Mesenchymal stem cell (in vitro differentiated cells and primary cell): ENCODE measurements around the gene DHRS7.
A peak's percentile ranks its signal among the peaks of the same experiment; 100 is the strongest.

Source experiments
- DNase-seq: peaks from one replicate; pipeline ENCODE4 v3.0.0-alpha.2; 2013
- H2AFZ ChIP-seq: one replicate; pipeline ENCODE4 v1.6.1; 2013; ENCODE audit warnings: low read depth, mild to moderate bottlenecking, control low read depth, inconsistent platforms, low read length, moderate library complexity
- H2AK5ac ChIP-seq: 2 replicates; pipeline ENCODE4 v1.6.1; 2013; ENCODE audit warnings: low read length, moderate library complexity, mild to moderate bottlenecking, inconsistent platforms; ENCODE audit not compliant: severe bottlenecking
- H2BK120ac ChIP-seq: one replicate; pipeline ENCODE4 v1.6.1; 2013; ENCODE audit warnings: low read depth, mild to moderate bottlenecking, inconsistent platforms, low read length, moderate library complexity
- H2BK12ac ChIP-seq, 2 experiments: one replicate each; pipeline ENCODE4 v1.6.1; 2013; ENCODE audit warnings: inconsistent platforms in 2 of 2, low read length in 2 of 2, mild to moderate bottlenecking in 2 of 2, moderate library complexity in 2 of 2, control low read depth in 1 of 2
- H2BK15ac ChIP-seq: one replicate; pipeline ENCODE4 v1.6.1; 2013; ENCODE audit warnings: mild to moderate bottlenecking, low read depth, inconsistent platforms; ENCODE audit not compliant: poor library complexity, severe bottlenecking
- H2BK5ac ChIP-seq: 2 replicates; pipeline ENCODE4 v1.6.1; 2013; ENCODE audit warnings: low read depth, mild to moderate bottlenecking, low read length, control low read depth, inconsistent platforms; ENCODE audit not compliant: poor library complexity, severe bottlenecking
- H3K14ac ChIP-seq, 2 experiments: one replicate each; pipeline ENCODE4 v1.6.1; 2013; ENCODE audit warnings: inconsistent platforms in 2 of 2, low read length in 2 of 2, control low read depth in 1 of 2, mild to moderate bottlenecking in 1 of 2, moderate library complexity in 1 of 2
- H3K18ac ChIP-seq, 2 experiments: one replicate each; pipeline ENCODE4 v1.6.1; 2013; ENCODE audit warnings: inconsistent platforms in 2 of 2, low read length in 2 of 2, control low read depth in 1 of 2, low read depth in 1 of 2, mild to moderate bottlenecking in 1 of 2
- H3K23ac ChIP-seq, 2 experiments: one replicate each; pipeline ENCODE4 v1.6.1; 2013; ENCODE audit warnings: inconsistent platforms in 2 of 2, low read length in 2 of 2, mild to moderate bottlenecking in 2 of 2, moderate library complexity in 2 of 2, control low read depth in 1 of 2
- H3K27ac ChIP-seq: 2 replicates; pipeline ENCODE4 v1.5.1; 2013; ENCODE audit warnings: mild to moderate bottlenecking, moderate library complexity, low read length, control low read depth, inconsistent platforms; ENCODE audit not compliant: poor library complexity, severe bottlenecking
- H3K27me3 ChIP-seq, 2 experiments: 2 replicates each; pipeline versions ENCODE4 v1.6.1 to v1.7.0; 2013; ENCODE audit warnings: low read length in 2 of 2, mild to moderate bottlenecking in 2 of 2, moderate library complexity in 2 of 2, control low read depth in 1 of 2, inconsistent platforms in 1 of 2; ENCODE audit not compliant: control insufficient read depth in 1 of 2, insufficient read depth in 1 of 2
- H3K36me3 ChIP-seq, 2 experiments: 2 replicates each; pipeline versions ENCODE4 v1.6.1 to v1.7.0; 2013; ENCODE audit warnings: low read length in 2 of 2, control low read depth in 1 of 2, inconsistent platforms in 1 of 2, low read depth in 1 of 2, mild to moderate bottlenecking in 1 of 2; ENCODE audit not compliant: insufficient read depth in 2 of 2, control insufficient read depth in 1 of 2
- H3K4ac ChIP-seq, 2 experiments: one replicate each; pipeline ENCODE4 v1.6.1; 2013; ENCODE audit warnings: inconsistent platforms in 2 of 2, low read length in 2 of 2, mild to moderate bottlenecking in 2 of 2, moderate library complexity in 2 of 2, control low read depth in 1 of 2, low read depth in 1 of 2
- H3K4me1 ChIP-seq: 2 replicates; pipeline ENCODE4 v1.6.1; 2013; ENCODE audit warnings: low read depth, low read length, control low read depth; ENCODE audit not compliant: control insufficient read depth, insufficient read depth
- H3K4me2 ChIP-seq: 2 replicates; pipeline ENCODE4 v1.6.1; 2013; ENCODE audit warnings: low read length, mild to moderate bottlenecking, inconsistent platforms; ENCODE audit not compliant: poor library complexity, severe bottlenecking
- H3K4me3 ChIP-seq, 2 experiments: 2 replicates each; pipeline versions ENCODE4 v1.5.1 to v1.7.0; 2013; ENCODE audit warnings: low read length in 2 of 2, mild to moderate bottlenecking in 2 of 2, control low read depth in 1 of 2, low read depth in 1 of 2; ENCODE audit not compliant: insufficient read depth in 1 of 2
- H3K79me1 ChIP-seq: replicated peaks from 2 replicates; pipeline ENCODE4 v1.6.1; 2013; ENCODE audit warnings: mild to moderate bottlenecking, control low read depth, low read length, inconsistent platforms; ENCODE audit not compliant: poor library complexity, severe bottlenecking
- H3K9ac ChIP-seq: 2 replicates; pipeline ENCODE4 v1.7.0; 2013; ENCODE audit warnings: mild to moderate bottlenecking, low read length, moderate library complexity
- H3K9me3 ChIP-seq: 2 replicates; pipeline ENCODE4 v1.7.0; 2013; ENCODE audit warnings: mild to moderate bottlenecking, low read length; ENCODE audit not compliant: control insufficient read depth
- H4K8ac ChIP-seq: one replicate; pipeline ENCODE4 v1.6.1; 2013; ENCODE audit warnings: inconsistent platforms, mild to moderate bottlenecking, low read length, moderate library complexity
- H4K91ac ChIP-seq: one replicate; pipeline ENCODE4 v1.6.1; 2013; ENCODE audit warnings: mild to moderate bottlenecking, low read length, inconsistent platforms
- WGBS: methylation state at CpG from one replicate; pipeline ENCODE4 v1.1.7; 2013; ENCODE audit warnings: mixed read lengths; 5-methylcytosine and 5-hydroxymethylcytosine counted together

The DHRS7 gene

DNA sequence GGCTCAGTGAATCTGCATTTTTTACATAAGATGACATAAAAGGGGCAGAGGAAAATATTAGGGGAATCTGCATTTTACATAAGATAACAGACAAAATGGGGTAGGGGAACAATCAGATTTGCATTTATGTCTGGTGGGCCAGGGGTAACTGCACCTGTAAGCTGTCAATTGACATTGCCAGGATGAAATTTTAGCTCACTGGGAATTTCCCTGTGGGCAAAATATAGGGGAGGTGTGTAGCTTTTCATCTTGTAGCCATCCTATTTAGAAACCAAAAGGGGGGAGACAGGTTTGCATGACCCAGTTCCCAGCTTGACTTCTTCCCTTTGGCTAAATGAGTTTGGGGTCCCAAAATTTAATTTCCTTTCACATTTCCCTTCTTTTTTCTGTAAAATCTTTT is 70.0 kb downstream of the DHRS7 start:
- Histone ChIP-seq H4K8ac (no peak overlapping the region), H3K27me3 (no peaks in the 10 kb centered on the region)

DNA sequence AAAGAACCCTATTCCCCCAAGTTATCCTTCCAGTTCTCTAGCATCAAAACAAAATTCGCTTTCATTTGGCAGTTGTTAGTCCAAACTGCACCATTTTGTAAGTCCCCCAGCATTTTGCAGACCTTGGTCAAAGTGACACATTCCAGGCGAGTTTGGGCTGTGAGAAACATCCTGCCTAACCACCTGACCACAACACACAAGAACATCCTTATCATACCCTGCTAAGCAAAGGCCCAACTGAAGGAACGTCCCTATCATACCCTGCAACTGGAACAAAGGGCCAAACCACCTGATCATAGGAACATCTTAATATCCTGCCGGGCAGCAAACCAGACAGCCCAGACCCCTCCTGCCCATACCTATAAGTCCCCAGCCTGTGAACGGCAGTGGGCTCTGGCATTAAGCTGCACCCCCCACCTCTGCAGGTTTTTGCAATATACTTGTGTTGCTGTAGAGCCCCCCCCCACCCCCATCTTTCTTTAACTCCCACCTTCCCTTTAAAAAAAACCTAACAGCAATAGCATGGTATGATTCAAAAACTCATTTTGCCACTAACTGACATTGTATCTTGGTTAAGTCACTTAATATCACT is 70.8 kb downstream of the DHRS7 start:
- H3K27ac ChIP-seq, result peak overlapping the region; percentile 90

More for the DNA sequence above, 70.0 kb downstream of the DHRS7 start:
- H2BK15ac ChIP-seq, result no peak overlapping the region
- peak overlapping the region in 1 of 2 experiments; percentile 11 for H3K4me3 ChIP-seq
- no peak for DNase-seq
- H2BK12ac ChIP-seq, result no peak overlapping the region
- H3K14ac ChIP-seq, result peak overlapping the region in 1 of 2 experiments; percentile 9
- no peak overlapping the region for H3K23ac ChIP-seq
- peaks cover 5% of the 10 kb centered on the region for H3K4me1 ChIP-seq
- peaks cover 4 to 15% of the 10 kb centered on the region in 2 experiments for H3K36me3 ChIP-seq
- peak overlapping the region in 1 of 2 experiments; percentile 51 for H3K4ac ChIP-seq
- H3K9me3 ChIP-seq, result no peaks in the 10 kb centered on the region
- no peak overlapping the region for H2BK5ac ChIP-seq
- H3K27ac ChIP-seq, result peak overlapping the region; percentile 44
- no peak overlapping the region for H4K91ac ChIP-seq
- H3K9ac ChIP-seq, result peak overlapping the region; percentile 32
- peak overlapping the region; percentile 45 for H2AK5ac ChIP-seq
- no peak overlapping the region for H2AFZ ChIP-seq
- no peak overlapping the region for H2BK120ac ChIP-seq
- peak overlapping the region; percentile 41 for H3K4me2 ChIP-seq
- H3K79me1 ChIP-seq, result no peaks in the 10 kb centered on the region
- H3K18ac ChIP-seq, result no peak overlapping the region

More for the DNA sequence above, 70.8 kb downstream of the DHRS7 start:
- no peak overlapping the region for H2BK5ac ChIP-seq
- no peaks in the 10 kb centered on the region for H3K27me3 ChIP-seq
- no peak overlapping the region for H2BK15ac ChIP-seq
- H3K9ac ChIP-seq, result peak overlapping the region; percentile 100
- peak overlapping the region; percentile 93 for H2AK5ac ChIP-seq
- peak overlapping the region; percentile 84 for H4K8ac ChIP-seq
- H3K9me3 ChIP-seq, result no peaks in the 10 kb centered on the region
- peak overlapping the region; percentile 87 for H3K4me2 ChIP-seq
- no peak overlapping the region for H3K4ac ChIP-seq
- H3K14ac ChIP-seq, result peak overlapping the region in 1 of 2 experiments; percentile 55
- no peaks in the 10 kb centered on the region for H3K79me1 ChIP-seq
- no peak overlapping the region for H4K91ac ChIP-seq
- peak overlapping the region in 1 of 2 experiments; percentile 63 for H2BK12ac ChIP-seq
- DNase-seq, result peak; percentile 79
- peaks cover 5% of the 10 kb centered on the region for H3K4me1 ChIP-seq
- H2AFZ ChIP-seq, result no peak overlapping the region
- H2BK120ac ChIP-seq, result no peak overlapping the region
- H3K36me3 ChIP-seq, result peaks cover 4 to 15% of the 10 kb centered on the region in 2 experiments
- no peak overlapping the region for H3K23ac ChIP-seq
- H3K4me3 ChIP-seq, result peak overlapping the region in 1 of 2 experiments; percentile 98
- H3K18ac ChIP-seq, result peak overlapping the region; percentile 70 to 88
- WGBS, result 4% methylated on average over 5 of the region's 5 CpGs
